ENCODE measurements around the gene EIF4A2.

GRCh38 chr3:186789554-186790260 lies 6.3 kb downstream of the EIF4A2 start:
- no peak for TF ChIP-seq EZH2 (optimal IDR thresholded peaks at IDR 0.05; ENCODE audit: low read depth, low read length)
- TF ChIP-seq, protein P1, sequence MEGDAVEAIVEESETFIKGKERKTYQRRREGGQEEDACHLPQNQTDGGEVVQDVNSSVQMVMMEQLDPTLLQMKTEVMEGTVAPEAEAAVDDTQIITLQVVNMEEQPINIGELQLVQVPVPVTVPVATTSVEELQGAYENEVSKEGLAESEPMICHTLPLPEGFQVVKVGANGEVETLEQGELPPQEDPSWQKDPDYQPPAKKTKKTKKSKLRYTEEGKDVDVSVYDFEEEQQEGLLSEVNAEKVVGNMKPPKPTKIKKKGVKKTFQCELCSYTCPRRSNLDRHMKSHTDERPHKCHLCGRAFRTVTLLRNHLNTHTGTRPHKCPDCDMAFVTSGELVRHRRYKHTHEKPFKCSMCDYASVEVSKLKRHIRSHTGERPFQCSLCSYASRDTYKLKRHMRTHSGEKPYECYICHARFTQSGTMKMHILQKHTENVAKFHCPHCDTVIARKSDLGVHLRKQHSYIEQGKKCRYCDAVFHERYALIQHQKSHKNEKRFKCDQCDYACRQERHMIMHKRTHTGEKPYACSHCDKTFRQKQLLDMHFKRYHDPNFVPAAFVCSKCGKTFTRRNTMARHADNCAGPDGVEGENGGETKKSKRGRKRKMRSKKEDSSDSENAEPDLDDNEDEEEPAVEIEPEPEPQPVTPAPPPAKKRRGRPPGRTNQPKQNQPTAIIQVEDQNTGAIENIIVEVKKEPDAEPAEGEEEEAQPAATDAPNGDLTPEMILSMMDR (IDR thresholded peaks at IDR 0.05; ENCODE audit: low read length): no peak
- no peak for TF ChIP-seq EZH2phosphoT487 (IDR thresholded peaks at IDR 0.05; ENCODE audit: low read length)
